HG03060 (cell line): ENCODE data around the gene ATP8B2.
"Not testable (repeated sequence)": the region's sequence is repeated elsewhere in the genome, so short reads cannot be mapped to it uniquely, and the experiment has no call there.

ENCODE experiments used
- ATAC-seq: cut with Tn5 transposase; IDR thresholded peaks from one replicate; pipeline ENCODE4 v1.9.1; 2021; ENCODE audit warnings: low read depth, moderate number of reproducible peaks; ENCODE audit not compliant: unreplicated experiment

Gene ATP8B2

DNA sequence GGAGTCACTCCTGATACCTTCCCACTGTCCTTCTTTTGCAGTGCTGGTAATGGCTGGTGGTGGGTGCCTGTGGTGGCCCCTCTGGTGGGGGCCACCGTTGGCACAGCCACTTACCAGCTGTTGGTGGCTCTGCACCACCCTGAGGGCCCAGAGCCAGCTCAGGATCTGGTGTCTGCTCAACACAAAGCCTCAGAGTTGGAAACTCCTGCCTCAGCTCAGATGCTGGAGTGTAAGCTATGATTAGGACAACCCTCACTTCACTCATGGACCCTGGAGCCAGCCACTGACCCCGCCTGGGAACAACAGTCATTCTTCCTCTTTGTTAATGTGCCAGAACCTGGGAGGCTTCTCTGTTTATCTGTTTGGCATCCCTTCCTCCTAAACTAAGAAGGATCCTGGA lies 1.1 kb upstream of the ATP8B2 start:
- no peak for ATAC-seq

DNA sequence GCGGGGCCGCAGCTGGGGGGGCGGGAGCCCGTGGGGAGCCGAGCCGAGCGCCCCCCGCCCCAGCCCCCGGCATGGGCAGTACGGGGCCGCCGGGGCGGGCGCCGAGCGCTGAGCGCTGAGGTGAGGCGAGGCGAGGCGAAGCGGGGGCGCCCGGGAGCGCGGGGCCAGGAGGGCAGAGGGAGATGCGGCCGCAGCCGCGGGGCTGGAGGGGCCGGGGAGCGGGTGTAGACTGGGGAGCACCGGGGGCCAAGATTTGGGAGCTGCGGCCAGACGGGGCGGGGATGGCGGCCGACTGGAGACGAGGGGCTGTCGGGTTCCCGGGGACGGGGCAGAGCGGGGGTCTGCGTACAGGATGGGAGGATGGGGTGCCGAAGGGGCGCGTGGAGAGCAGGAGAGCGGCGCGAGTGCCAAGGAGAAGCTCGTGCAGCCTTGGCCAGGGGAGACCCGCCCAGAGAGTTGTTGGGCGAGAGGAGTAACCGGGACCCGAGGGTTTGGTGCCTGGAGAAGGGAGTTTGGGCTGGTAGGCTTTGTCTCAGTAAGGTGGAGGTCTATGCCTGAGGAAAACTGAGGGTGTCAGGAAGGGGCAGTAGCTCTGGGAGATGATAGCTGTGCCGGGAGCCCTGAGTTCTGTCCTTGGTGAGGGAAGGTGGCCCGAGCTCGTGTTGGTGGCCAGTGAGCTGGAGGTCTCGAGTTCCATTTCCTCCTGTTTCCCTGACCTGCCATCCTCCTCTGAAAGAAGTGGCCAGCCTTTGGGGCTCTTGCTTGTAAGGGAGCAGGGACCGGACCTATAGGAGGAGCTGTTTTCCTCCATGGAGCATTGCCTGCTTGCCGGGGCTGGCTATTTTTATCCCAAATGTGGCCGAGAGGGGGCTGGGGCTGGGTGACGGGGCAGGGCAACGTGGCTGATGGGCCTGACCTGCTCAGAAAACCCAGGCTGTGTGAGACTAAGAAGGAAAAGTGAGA lies 539 bp downstream of the ATP8B2 start:
- ATAC-seq, result no peak

- ATAC-seq, result no peak
Observed at GRCh38 chr1:154326546-154327465, 1.5 kb downstream of the ATP8B2 start.

DNA sequence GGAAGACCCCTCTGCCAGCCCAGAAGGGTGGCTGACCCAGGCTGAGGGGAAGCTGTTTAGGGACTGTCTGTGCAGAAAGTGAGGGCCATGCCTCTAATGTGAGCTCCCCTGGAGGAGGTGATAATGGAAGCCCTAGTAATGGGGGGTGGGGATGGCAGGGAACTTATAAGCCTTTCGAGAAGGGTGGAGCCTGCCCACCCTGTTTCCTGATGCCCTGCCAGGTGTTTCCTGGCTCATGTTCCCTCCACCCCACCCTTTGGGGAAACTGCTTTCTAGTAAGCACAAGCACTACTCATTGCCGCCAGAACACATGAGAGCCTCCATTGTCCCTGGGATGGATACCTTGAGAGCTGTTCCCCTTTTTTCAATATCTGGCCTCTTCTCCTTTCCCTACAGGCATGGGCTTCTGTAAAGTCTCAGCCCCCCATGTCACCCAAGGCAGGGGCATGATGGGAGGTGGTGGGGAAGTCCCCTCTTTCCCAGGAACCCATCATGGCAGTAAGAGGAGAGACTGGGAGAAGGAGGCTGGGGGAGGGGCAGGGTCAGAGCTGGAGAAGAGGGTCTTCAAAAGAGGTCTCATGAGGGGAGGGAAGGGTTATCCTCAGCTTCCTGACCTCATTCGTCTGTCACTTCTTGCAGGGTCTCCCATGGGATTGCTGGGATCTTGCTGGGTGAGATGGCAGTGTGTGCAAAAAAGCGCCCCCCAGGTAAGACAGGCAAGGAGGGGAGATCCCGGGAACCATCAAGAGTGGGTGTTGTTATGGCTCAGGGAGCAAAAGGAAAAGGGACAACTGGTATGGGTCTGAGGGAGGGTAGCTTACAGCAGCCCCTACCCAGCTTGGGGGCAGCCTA lies 2.4 kb downstream of the ATP8B2 start:
- no peak for ATAC-seq

DNA sequence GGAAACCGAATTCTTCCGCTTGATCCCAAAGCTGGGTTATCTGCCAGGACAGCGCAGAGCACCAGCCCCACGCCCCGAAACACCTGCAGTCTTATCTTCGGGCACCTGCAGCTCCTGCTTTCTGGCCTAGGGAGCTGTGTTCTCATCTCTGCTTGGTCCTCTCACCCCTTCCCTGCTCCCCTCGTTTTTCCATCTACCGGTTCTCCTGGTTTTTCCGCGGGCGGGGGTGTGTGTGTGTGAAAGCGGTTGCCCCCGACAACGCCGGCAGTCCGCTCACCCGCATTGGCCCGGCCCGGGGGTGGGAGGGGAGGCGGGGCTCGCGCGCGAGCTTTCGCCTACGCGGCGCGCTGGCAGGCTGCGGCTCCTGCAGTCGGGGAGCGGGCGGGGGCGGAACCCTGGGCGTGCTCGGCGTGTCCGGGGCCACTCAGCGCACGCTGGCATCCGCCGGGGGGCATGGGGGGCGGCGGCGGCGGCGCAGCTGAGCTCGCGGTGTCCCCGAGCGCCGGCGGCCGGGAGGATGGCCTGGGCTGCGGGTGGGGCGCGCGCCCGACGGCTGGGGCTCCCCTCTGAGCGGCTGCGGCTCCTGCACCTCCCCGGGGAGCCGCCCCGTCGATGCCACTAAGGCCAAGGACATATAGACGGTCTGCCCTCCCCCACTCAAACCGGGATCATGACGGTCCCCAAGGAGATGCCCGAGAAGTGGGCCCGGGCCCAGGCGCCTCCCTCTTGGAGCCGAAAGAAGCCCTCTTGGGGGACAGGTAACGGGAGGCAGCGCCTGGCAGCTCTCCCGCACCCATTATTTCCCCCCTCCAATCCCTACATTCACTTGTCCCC lies 3.2 kb downstream of the ATP8B2 start:
- no peak for ATAC-seq

- ATAC-seq, result no peak
Observed at GRCh38 chr1:154329152-154329521, 3.8 kb downstream of the ATP8B2 start.

GRCh38 chr1:154329551-154330131 lies 4.3 kb downstream of the ATP8B2 start:
- ATAC-seq, result no peak

- ATAC-seq, result no peak
Observed at GRCh38 chr1:154330669-154331068, 5.3 kb downstream of the ATP8B2 start.

- no peak for ATAC-seq
Observed at GRCh38 chr1:154334079-154335024, 9.0 kb downstream of the ATP8B2 start.

DNA sequence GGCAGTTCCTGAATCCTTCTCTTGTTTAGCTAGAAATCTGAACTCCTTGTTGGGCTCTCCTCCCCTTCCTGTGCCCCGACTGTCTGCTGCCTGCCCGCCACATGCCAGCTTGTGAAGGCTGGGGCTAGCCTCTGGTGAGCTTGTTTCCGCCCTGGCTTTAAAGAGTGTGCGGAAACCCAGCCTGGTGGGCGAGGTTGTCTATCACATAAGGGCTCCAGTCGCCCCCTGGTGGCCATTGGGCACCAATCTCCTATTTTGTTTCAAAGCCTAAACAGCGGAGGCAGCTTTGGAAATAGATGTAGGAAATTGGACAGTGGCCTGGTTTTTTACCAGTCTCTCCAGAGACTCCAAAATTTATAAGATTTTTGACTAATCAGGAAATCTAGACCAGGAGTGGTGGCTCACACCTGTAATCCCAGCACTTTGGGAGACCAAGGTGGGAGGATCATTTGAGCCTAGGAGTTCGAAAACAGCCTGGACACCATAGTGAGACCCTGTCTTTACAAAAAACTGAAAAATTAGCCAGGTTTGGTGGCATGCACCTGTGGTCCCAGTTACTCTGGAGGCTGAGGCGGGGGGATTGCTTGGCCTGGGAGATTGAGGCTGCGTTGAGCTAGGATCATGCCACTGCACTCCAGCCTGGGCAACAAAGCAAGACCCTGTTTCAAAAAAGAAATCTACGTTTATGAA lies 9.8 kb downstream of the ATP8B2 start:
- no peak for ATAC-seq

- ATAC-seq, result no peak
Observed at GRCh38 chr1:154337253-154337894, 12.0 kb downstream of the ATP8B2 start.

DNA sequence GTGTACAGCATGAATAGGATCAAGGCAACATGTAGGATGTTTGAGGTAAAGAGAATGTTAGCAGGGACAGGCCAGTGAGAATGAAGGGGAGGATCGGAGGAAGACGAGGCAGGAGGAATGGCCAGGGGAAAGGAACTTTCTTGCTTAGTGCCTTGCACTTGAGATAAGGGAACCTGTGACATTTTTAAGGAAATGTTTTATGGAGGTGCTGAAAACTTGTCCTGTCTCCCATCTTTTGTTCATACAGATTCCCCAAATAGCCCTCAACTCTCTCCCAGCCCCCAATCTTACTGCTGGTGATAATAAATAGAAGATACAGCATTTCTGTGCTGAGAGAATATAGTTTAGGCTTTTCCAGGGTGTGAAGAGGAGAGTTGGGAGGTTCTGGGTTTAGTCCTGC lies 13.6 kb downstream of the ATP8B2 start:
- ATAC-seq, result no peak

DNA sequence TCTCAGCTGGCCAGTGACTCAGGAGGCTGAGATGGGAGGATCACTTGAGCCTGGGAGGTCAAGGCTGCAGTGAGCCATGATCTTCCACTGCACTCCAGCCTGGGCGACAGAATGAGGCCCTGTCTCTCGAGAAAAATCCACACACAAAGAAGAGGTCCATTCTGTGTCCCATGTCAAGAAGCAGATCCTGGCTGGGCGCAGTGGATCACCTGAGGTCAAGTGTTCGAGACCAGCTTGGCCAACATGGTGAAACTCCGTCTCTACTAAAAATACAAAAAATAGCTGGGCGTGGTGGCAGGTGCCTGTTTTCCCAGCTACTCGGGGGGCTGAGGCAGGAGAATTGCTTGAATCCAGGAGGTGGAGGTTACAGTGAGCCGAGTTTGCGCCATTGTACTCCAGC lies 16.0 kb downstream of the ATP8B2 start:
- ATAC-seq, result not testable (repeated sequence)

DNA sequence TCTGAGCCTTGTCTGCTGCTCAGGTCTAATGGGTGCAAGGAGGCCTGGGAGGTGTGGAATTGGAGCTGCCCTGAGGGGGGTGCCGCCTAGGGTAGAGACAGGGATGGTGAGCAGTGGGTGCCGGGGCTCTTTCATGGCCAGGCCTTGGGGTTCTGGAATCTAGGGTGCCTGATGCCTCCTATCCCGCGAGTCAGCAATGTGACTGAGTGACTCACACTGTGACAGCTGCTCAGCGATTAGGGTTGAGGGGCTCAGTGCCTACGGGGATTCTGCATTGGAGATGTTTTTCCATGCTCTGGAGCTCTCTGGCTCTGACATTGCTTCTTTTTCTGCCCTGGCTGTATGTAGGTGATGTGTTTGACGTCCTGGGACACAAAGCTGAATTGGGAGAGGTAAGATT lies 16.8 kb downstream of the ATP8B2 start:
- ATAC-seq, result no peak

GRCh38 chr1:154342836-154343472 lies 17.6 kb downstream of the ATP8B2 start:
- no peak for ATAC-seq

- no peak for ATAC-seq
Observed at GRCh38 chr1:154344977-154345837, 19.9 kb downstream of the ATP8B2 start.
